Measurements from ENCODE around the gene TMED10. TPM values are rescaled to one million over a fixed set of nuclear protein-coding genes. Genes with fewer than 3 reads are reported as not detected.
A peak's percentile ranks its signal among the peaks of the same experiment; 100 is the strongest.
"Not testable (repeated sequence)": the region's sequence is repeated elsewhere in the genome, so short reads cannot be mapped to it uniquely, and the experiment has no call there.

TMED10 gene
- total RNA-seq, 1 donor from 2014 or later, result 380 TPM

GRCh38 chr14:75133597-75133996, 42.8 kb downstream of the TMED10 start:
- Mint-ChIP-seq H3K4me1 (ENCODE audit: unreplicated experiment) (peaks cover 9% of the 10 kb centered on the region), H3K27ac (ENCODE audit: unreplicated experiment) (no peak overlapping the region), H3K27me3 (ENCODE audit: unreplicated experiment) (no peaks in the 10 kb centered on the region), H3K36me3 (ENCODE audit: unreplicated experiment) (peaks cover 29% of the 10 kb centered on the region), H3K4me3 (ENCODE audit: unreplicated experiment) (no peak overlapping the region), H3K9me3 (ENCODE audit: unreplicated experiment) (no peaks in the 10 kb centered on the region)
- TF ChIP-seq CTCF (IDR thresholded peaks at IDR 0.05), result no peak
- no peak for DNase-seq (ENCODE audit: extremely low spot score, unreplicated experiment)

GRCh38 chr14:75132382-75133086, 43.9 kb downstream of the TMED10 start:
- no peak for DNase-seq (ENCODE audit: extremely low spot score, unreplicated experiment)
- H3K4me1 Mint-ChIP-seq (ENCODE audit: unreplicated experiment), result peaks cover 8% of the 10 kb centered on the region
- TF ChIP-seq CTCF (IDR thresholded peaks at IDR 0.05), result peak; percentile 77
- no peaks in the 10 kb centered on the region for H3K27me3 Mint-ChIP-seq (ENCODE audit: unreplicated experiment)
- H3K9me3 Mint-ChIP-seq (ENCODE audit: unreplicated experiment), result no peaks in the 10 kb centered on the region
- no peak overlapping the region for H3K4me3 Mint-ChIP-seq (ENCODE audit: unreplicated experiment)
- H3K27ac Mint-ChIP-seq (ENCODE audit: unreplicated experiment), result peak overlapping the region; percentile 65
- H3K36me3 Mint-ChIP-seq (ENCODE audit: unreplicated experiment), result peaks cover 26% of the 10 kb centered on the region

GRCh38 chr14:75128596-75128990, 47.8 kb downstream of the TMED10 start:
- H3K4me3 Mint-ChIP-seq (ENCODE audit: unreplicated experiment), result no peak overlapping the region
- H3K27me3 Mint-ChIP-seq (ENCODE audit: unreplicated experiment), result no peaks in the 10 kb centered on the region
- H3K27ac Mint-ChIP-seq (ENCODE audit: unreplicated experiment), result peak overlapping the region; percentile 23
- peaks cover 38% of the 10 kb centered on the region for H3K4me1 Mint-ChIP-seq (ENCODE audit: unreplicated experiment)
- no peak for DNase-seq (ENCODE audit: extremely low spot score, unreplicated experiment)
- TF ChIP-seq CTCF (IDR thresholded peaks at IDR 0.05), result no peak
- H3K36me3 Mint-ChIP-seq (ENCODE audit: unreplicated experiment), result peaks cover 10% of the 10 kb centered on the region
- no peaks in the 10 kb centered on the region for H3K9me3 Mint-ChIP-seq (ENCODE audit: unreplicated experiment)

GRCh38 chr14:75127903-75128595, 48.4 kb downstream of the TMED10 start:
- no peak for DNase-seq (ENCODE audit: extremely low spot score, unreplicated experiment)
- TF ChIP-seq CTCF (IDR thresholded peaks at IDR 0.05), result no peak
- Mint-ChIP-seq H3K27me3 (ENCODE audit: unreplicated experiment) (no peaks in the 10 kb centered on the region), H3K4me1 (ENCODE audit: unreplicated experiment) (peaks cover 38% of the 10 kb centered on the region), H3K27ac (ENCODE audit: unreplicated experiment) (peak overlapping the region; percentile 99), H3K9me3 (ENCODE audit: unreplicated experiment) (no peaks in the 10 kb centered on the region), H3K36me3 (ENCODE audit: unreplicated experiment) (peaks cover 7% of the 10 kb centered on the region), H3K4me3 (ENCODE audit: unreplicated experiment) (peak overlapping the region; percentile 93)

GRCh38 chr14:75127474-75127820, 49.0 kb downstream of the TMED10 start:
- peaks cover 35% of the 10 kb centered on the region for H3K4me1 Mint-ChIP-seq (ENCODE audit: unreplicated experiment)
- not testable (repeated sequence) for H3K36me3 Mint-ChIP-seq (ENCODE audit: unreplicated experiment); H3K9me3 Mint-ChIP-seq (ENCODE audit: unreplicated experiment); DNase-seq (ENCODE audit: extremely low spot score, unreplicated experiment); H3K27me3 Mint-ChIP-seq (ENCODE audit: unreplicated experiment)
- peak overlapping the region; percentile 99 for H3K27ac Mint-ChIP-seq (ENCODE audit: unreplicated experiment)
- peak overlapping the region; percentile 93 for H3K4me3 Mint-ChIP-seq (ENCODE audit: unreplicated experiment)
